GM21367 (cell line): ENCODE measurements around the gene PBXIP1.
"Not testable (repeated sequence)": the region's sequence is repeated elsewhere in the genome, so short reads cannot be mapped to it uniquely, and the experiment has no call there.

Source experiments
- ATAC-seq: cut with Tn5 transposase; IDR thresholded peaks from one replicate; pipeline ENCODE4 v1.9.1; 2021; ENCODE audit not compliant: unreplicated experiment

Gene PBXIP1

GRCh38 chr1:154995301-154995983 is 39.5 kb upstream of the PBXIP1 start:
- not testable (repeated sequence) for ATAC-seq

- ATAC-seq, result no peak
These were observed 38.7 kb upstream of the PBXIP1 start for GRCh38 chr1:154994591-154994990.

- no peak for ATAC-seq
These were observed 38.3 kb upstream of the PBXIP1 start for GRCh38 chr1:154994269-154994587.

- no peak for ATAC-seq
These were observed 37.8 kb upstream of the PBXIP1 start, which contains the start of gene LENEP for GRCh38 chr1:154993572-154994268. Gene LENEP (plus strand): TSS chr1:154993586. CDS start chr1:154993608, 22 bp downstream.

- ATAC-seq, result no peak
These were observed 37.0 kb upstream of the PBXIP1 start for GRCh38 chr1:154992721-154993571.

GRCh38 chr1:154990276-154990675 is 34.4 kb upstream of the PBXIP1 start:
- no peak for ATAC-seq

GRCh38 chr1:154989195-154989860 is 33.4 kb upstream of the PBXIP1 start:
- ATAC-seq, result no peak

- no peak for ATAC-seq
These were observed 32.4 kb upstream of the PBXIP1 start for GRCh38 chr1:154988058-154988954.

- ATAC-seq, result no peak
These were observed 31.4 kb upstream of the PBXIP1 start for GRCh38 chr1:154987326-154987725.

GRCh38 chr1:154986736-154987135 is 30.8 kb upstream of the PBXIP1 start:
- not testable (repeated sequence) for ATAC-seq

- no peak for ATAC-seq
These were observed 28.0 kb upstream of the PBXIP1 start for GRCh38 chr1:154983776-154984466.

GRCh38 chr1:154982897-154983648 is 27.2 kb upstream of the PBXIP1 start, which contains the start of gene FLAD1:
Gene FLAD1 (plus strand): TSS chr1:154983344. CDS start chr1:154983695, 351 bp downstream.
- ATAC-seq, result peak; percentile 92

GRCh38 chr1:154982341-154982740 is 26.4 kb upstream of the PBXIP1 start:
- no peak for ATAC-seq

GRCh38 chr1:154978360-154978759 is 22.5 kb upstream of the PBXIP1 start:
- no peak for ATAC-seq

GRCh38 chr1:154977762-154978161 is 21.9 kb upstream of the PBXIP1 start:
- ATAC-seq, result not testable (repeated sequence)

- no peak for ATAC-seq
These were observed 19.6 kb upstream of the PBXIP1 start for GRCh38 chr1:154975409-154976059.

GRCh38 chr1:154974808-154975408 is 19.0 kb upstream of the PBXIP1 start:
- ATAC-seq, result peak; percentile 34
